Liver (tissue), 9 donors: ENCODE data around the gene SMIM33. TPM values are rescaled to one million over a fixed set of nuclear protein-coding genes. Genes with fewer than 3 reads are reported as not detected.

Source experiments
- DNase-seq: peaks from one replicate; pipeline ENCODE4 v3.0.0-alpha.2; 2017; ENCODE audit warnings: low spot score
- H3K27ac ChIP-seq, 2 donors: one replicate each; pipeline ENCODE4 v1.7.0; 2013; ENCODE audit warnings: inconsistent platforms in 2 of 2, low read length in 2 of 2, control low read depth in 1 of 2, low read depth in 1 of 2, mild to moderate bottlenecking in 1 of 2
- H3K27me3 ChIP-seq, 4 donors: one replicate each; pipeline versions ENCODE4 v1.6.1 to v1.7.0; 2013; ENCODE audit warnings: low read length in 3 of 4, inconsistent platforms in 1 of 4, mild to moderate bottlenecking in 1 of 4, moderate library complexity in 1 of 4; ENCODE audit not compliant: control insufficient read depth in 4 of 4, insufficient read depth in 4 of 4
- H3K36me3 ChIP-seq, 4 donors: one replicate each; pipeline versions ENCODE4 v1.6.1 to v1.7.0; 2013; ENCODE audit warnings: low read length in 3 of 4, mild to moderate bottlenecking in 3 of 4, low read depth in 1 of 4, moderate library complexity in 1 of 4; ENCODE audit not compliant: control insufficient read depth in 4 of 4, insufficient read depth in 3 of 4
- H3K4me1 ChIP-seq, 4 donors: one replicate each; pipeline versions ENCODE4 v1.6.1 to v1.7.0; 2013; ENCODE audit warnings: low read length in 3 of 4, mild to moderate bottlenecking in 3 of 4, moderate library complexity in 1 of 4; ENCODE audit not compliant: control insufficient read depth in 4 of 4, insufficient read depth in 4 of 4
- H3K4me3 ChIP-seq, 3 donors: one replicate each; pipeline versions ENCODE4 v1.6.1 to v1.7.0; 2013; ENCODE audit warnings: low read length in 3 of 3, control low read depth in 1 of 3, low read depth in 1 of 3, mild to moderate bottlenecking in 1 of 3
- H3K9ac ChIP-seq, 2 donors: one replicate each; pipeline ENCODE4 v1.7.0; 2013; ENCODE audit warnings: low read length in 2 of 2, mild to moderate bottlenecking in 2 of 2, moderate library complexity in 2 of 2, control low read depth in 1 of 2, low read depth in 1 of 2
- H3K9me3 ChIP-seq, 4 donors: one replicate each; pipeline versions ENCODE4 v1.6.1 to v1.7.0; 2013; ENCODE audit warnings: low read length in 3 of 4; ENCODE audit not compliant: control insufficient read depth in 4 of 4
- ATF3 ChIP-seq: IDR thresholded peaks from 2 replicates; pipeline ENCODE4 v1.6.1; 2016; ENCODE audit warnings: antibody characterized with exemption
- CTCF ChIP-seq: fragments of 150-350 bp; IDR thresholded peaks from 2 replicates; pipeline ENCODE4 v1.5.1; 2017; ENCODE audit warnings: improper control_type of control experiment, low read depth, low read length; ENCODE audit not compliant: missing input control
- EGR1 ChIP-seq, 2 donors: IDR thresholded peaks; 2 replicates each; pipeline ENCODE4 v1.6.1; 2016 to 2018; ENCODE audit warnings: antibody characterized with exemption in 2 of 2, low read depth in 2 of 2
- FOXA1 ChIP-seq: IDR thresholded peaks from 2 replicates; pipeline ENCODE4 v1.6.1; 2016; ENCODE audit warnings: antibody characterized with exemption
- FOXA2 ChIP-seq: IDR thresholded peaks from 2 replicates; pipeline ENCODE4 v1.6.1; 2016; ENCODE audit warnings: antibody characterized with exemption
- GABPA ChIP-seq, 2 donors: IDR thresholded peaks in 1 of 2; conservative IDR thresholded peaks in 1 of 2; 2 replicates each; pipeline ENCODE4 v1.6.1; 2016; ENCODE audit warnings: antibody characterized with exemption in 2 of 2, mild to moderate bottlenecking in 1 of 2, moderate library complexity in 1 of 2
- HNF4A ChIP-seq, 2 donors: conservative IDR thresholded peaks; 2 replicates each; pipeline ENCODE4 v1.6.1; 2016; ENCODE audit warnings: antibody characterized with exemption in 2 of 2, mild to moderate bottlenecking in 2 of 2
- HNF4G ChIP-seq: IDR thresholded peaks from 2 replicates; pipeline ENCODE4 v1.6.1; 2016; ENCODE audit warnings: antibody characterized with exemption
- JUND ChIP-seq, 2 donors: IDR thresholded peaks; 2 replicates each; pipeline ENCODE4 v1.6.1; 2016; ENCODE audit warnings: antibody characterized with exemption in 2 of 2
- NR2F2 ChIP-seq: IDR thresholded peaks from 2 replicates; pipeline ENCODE4 v1.6.1; 2016; ENCODE audit warnings: antibody characterized with exemption
- RAD21 ChIP-seq, 2 donors: IDR thresholded peaks; 2 replicates each; pipeline ENCODE4 v1.6.1; 2016; ENCODE audit warnings: antibody characterized with exemption in 2 of 2, mild to moderate bottlenecking in 2 of 2
- RXRA ChIP-seq, 2 donors: IDR thresholded peaks; 2 replicates each; pipeline ENCODE4 v1.6.1; 2017 to 2018; ENCODE audit warnings: antibody characterized with exemption in 2 of 2, mild to moderate bottlenecking in 1 of 2
- SP1 ChIP-seq: IDR thresholded peaks from 2 replicates; pipeline ENCODE4 v1.6.1; 2018; ENCODE audit warnings: antibody characterized with exemption, mild to moderate bottlenecking
- TAF1 ChIP-seq: conservative IDR thresholded peaks from 2 replicates; pipeline ENCODE4 v1.6.1; 2016; ENCODE audit warnings: antibody characterized with exemption, mild to moderate bottlenecking
- YY1 ChIP-seq: IDR thresholded peaks from 2 replicates; pipeline ENCODE4 v1.6.1; 2016; ENCODE audit warnings: antibody characterized with exemption, mild to moderate bottlenecking
- WGBS: extraction: QIAGEN DNeasy Blood & Tissue Kit; methylation state at CpG from one replicate; pipeline ENCODE4 v1.1.7; 2013; 5-methylcytosine and 5-hydroxymethylcytosine counted together
- polyA plus RNA-seq, 2 donors: library from polyadenylated mRNA; stranded (reverse) in 1 of 2; unstranded in 1 of 2; fragments of 200-250 nt in 1 of 2; fragments of >200 nt in 1 of 2; fragmentation: Nextera tagmentation in 1 of 2; extraction: Ambion mirVana in 1 of 2; gene quantifications; one replicate each; pipeline versions ENCODE4 v1.2.1 to v1.2.3, GENCODE V29; 2013 to 2015
- total RNA-seq, 2 donors: library from RNA; depleted of rRNA; stranded (reverse); fragments of >200 nt; gene quantifications; one replicate each; pipeline ENCODE4 v1.2.3, GENCODE V29; 2014
- TF ChIP-seq, protein P1 (sequence below): IDR thresholded peaks from 2 replicates; pipeline ENCODE4 v1.6.1; 2016; ENCODE audit warnings: antibody characterized with exemption, mild to moderate bottlenecking
- TF ChIP-seq, protein P2 (sequence below): IDR thresholded peaks from 2 replicates; pipeline ENCODE4 v1.6.1; 2016; ENCODE audit warnings: antibody characterized with exemption
- TF ChIP-seq, protein P3 (sequence below): IDR thresholded peaks from 2 replicates; pipeline ENCODE4 v1.6.1; 2016; ENCODE audit warnings: antibody characterized with exemption
- donor health status: healthy.
- donor health status: healthy.
- donor health status: healthy.
- donor health status: healthy.
- donor health status: healthy.

The SMIM33 gene
- total and polyA plus RNA-seq, 4 donors: 0.05 TPM; not detected in 3

- no peak for DNase-seq
- Histone ChIP-seq H3K27me3 (no peaks in the 10 kb centered on the region), H3K27ac (no peak overlapping the region), H3K4me1 (no peaks in the 10 kb centered on the region), H3K36me3 (no peaks in the 10 kb centered on the region), H3K9me3 (no peaks in the 10 kb centered on the region), H3K9ac (no peak overlapping the region), H3K4me3 (no peak overlapping the region)
- TF ChIP-seq FOXA2 (no peak), FOXA1 (no peak), EGR1 (IDR thresholded peaks at IDR 0.05; ENCODE audit: low read depth in 2 of 2) (no peak), NR2F2 (no peak), TAF1 (no peak), RAD21 (IDR thresholded peaks at IDR 0.05) (no peak), RXRA (IDR thresholded peaks at IDR 0.05) (no peak), SP1 (no peak), JUND (IDR thresholded peaks at IDR 0.05) (no peak), CTCF (no peak), ATF3 (no peak), HNF4G (no peak), GABPA (IDR thresholded peaks at IDR 0.05 in 1 of 2, conservative IDR thresholded peaks at IDR 0.05 in 1 of 2) (no peak), HNF4A (conservative IDR thresholded peaks at IDR 0.05) (no peak)
- TF ChIP-seq, protein P1, sequence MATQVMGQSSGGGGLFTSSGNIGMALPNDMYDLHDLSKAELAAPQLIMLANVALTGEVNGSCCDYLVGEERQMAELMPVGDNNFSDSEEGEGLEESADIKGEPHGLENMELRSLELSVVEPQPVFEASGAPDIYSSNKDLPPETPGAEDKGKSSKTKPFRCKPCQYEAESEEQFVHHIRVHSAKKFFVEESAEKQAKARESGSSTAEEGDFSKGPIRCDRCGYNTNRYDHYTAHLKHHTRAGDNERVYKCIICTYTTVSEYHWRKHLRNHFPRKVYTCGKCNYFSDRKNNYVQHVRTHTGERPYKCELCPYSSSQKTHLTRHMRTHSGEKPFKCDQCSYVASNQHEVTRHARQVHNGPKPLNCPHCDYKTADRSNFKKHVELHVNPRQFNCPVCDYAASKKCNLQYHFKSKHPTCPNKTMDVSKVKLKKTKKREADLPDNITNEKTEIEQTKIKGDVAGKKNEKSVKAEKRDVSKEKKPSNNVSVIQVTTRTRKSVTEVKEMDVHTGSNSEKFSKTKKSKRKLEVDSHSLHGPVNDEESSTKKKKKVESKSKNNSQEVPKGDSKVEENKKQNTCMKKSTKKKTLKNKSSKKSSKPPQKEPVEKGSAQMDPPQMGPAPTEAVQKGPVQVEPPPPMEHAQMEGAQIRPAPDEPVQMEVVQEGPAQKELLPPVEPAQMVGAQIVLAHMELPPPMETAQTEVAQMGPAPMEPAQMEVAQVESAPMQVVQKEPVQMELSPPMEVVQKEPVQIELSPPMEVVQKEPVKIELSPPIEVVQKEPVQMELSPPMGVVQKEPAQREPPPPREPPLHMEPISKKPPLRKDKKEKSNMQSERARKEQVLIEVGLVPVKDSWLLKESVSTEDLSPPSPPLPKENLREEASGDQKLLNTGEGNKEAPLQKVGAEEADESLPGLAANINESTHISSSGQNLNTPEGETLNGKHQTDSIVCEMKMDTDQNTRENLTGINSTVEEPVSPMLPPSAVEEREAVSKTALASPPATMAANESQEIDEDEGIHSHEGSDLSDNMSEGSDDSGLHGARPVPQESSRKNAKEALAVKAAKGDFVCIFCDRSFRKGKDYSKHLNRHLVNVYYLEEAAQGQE: no peak
- TF ChIP-seq, protein P2, sequence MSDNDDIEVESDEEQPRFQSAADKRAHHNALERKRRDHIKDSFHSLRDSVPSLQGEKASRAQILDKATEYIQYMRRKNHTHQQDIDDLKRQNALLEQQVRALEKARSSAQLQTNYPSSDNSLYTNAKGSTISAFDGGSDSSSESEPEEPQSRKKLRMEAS: no peak
- TF ChIP-seq, protein P3, sequence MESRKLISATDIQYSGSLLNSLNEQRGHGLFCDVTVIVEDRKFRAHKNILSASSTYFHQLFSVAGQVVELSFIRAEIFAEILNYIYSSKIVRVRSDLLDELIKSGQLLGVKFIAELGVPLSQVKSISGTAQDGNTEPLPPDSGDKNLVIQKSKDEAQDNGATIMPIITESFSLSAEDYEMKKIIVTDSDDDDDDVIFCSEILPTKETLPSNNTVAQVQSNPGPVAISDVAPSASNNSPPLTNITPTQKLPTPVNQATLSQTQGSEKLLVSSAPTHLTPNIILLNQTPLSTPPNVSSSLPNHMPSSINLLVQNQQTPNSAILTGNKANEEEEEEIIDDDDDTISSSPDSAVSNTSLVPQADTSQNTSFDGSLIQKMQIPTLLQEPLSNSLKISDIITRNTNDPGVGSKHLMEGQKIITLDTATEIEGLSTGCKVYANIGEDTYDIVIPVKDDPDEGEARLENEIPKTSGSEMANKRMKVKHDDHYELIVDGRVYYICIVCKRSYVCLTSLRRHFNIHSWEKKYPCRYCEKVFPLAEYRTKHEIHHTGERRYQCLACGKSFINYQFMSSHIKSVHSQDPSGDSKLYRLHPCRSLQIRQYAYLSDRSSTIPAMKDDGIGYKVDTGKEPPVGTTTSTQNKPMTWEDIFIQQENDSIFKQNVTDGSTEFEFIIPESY: no peak
- WGBS: 90% methylated on average over 1 of the region's 1 CpG
Measured at GRCh38 chr5:139431706-139432105, 39.1 kb upstream of the SMIM33 start.

- WGBS: 95% methylated on average over 3 of the region's 3 CpGs
- Histone ChIP-seq H3K4me1 (peaks cover 0 to 11% (median 2%) of the 10 kb centered on the region in 4 donors), H3K36me3 (no peaks in the 10 kb centered on the region), H3K27ac (no peak overlapping the region), H3K9ac (no peak overlapping the region), H3K27me3 (no peaks in the 10 kb centered on the region), H3K4me3 (no peak overlapping the region), H3K9me3 (no peaks in the 10 kb centered on the region)
- no peak for DNase-seq
- TF ChIP-seq, protein P2: no peak
- TF ChIP-seq GABPA (IDR thresholded peaks at IDR 0.05 in 1 of 2, conservative IDR thresholded peaks at IDR 0.05 in 1 of 2) (no peak), EGR1 (IDR thresholded peaks at IDR 0.05; ENCODE audit: low read depth in 2 of 2) (no peak), CTCF (no peak), RAD21 (IDR thresholded peaks at IDR 0.05) (no peak), HNF4A (conservative IDR thresholded peaks at IDR 0.05) (no peak), ATF3 (no peak), FOXA1 (no peak), YY1 (no peak), HNF4G (no peak), NR2F2 (no peak), TAF1 (no peak), RXRA (IDR thresholded peaks at IDR 0.05) (no peak), JUND (IDR thresholded peaks at IDR 0.05) (no peak), SP1 (no peak), FOXA2 (no peak)
- TF ChIP-seq, protein P3: no peak
Measured at GRCh38 chr5:139435676-139436075, 35.1 kb upstream of the SMIM33 start.
